HepG2 (cell line): ENCODE measurements around the gene ULK3. TPM values are rescaled to one million over a fixed set of nuclear protein-coding genes. Genes with fewer than 3 reads are reported as not detected.

ENCODE experiments used
- ATAC-seq: fragments of 200-7000 bp; cut with Tn5 transposase; 3 replicates; pipeline ENCODE4 v1.9.1; 2020; ENCODE audit warnings: mild to moderate bottlenecking, moderate library complexity
- BruUV-seq: library from RNA; stranded (reverse); fragments of 400-500 nt; replicated peaks from 2 replicates; lab custom pipeline; 2021; lab: Mats Ljungman, UMichigan
- CTCF ChIA-PET: fragments of 300-600 bp; formaldehyde crosslinking; extraction: SDS; loops from one replicate; lab custom pipeline; 2021; ENCODE audit warnings: low total read pairs, inconsistent platforms, low intra/inter-chr PET ratio; lab: Yijun Ruan, JAX
- POLR2A ChIA-PET: fragments of 350-600 bp; sonication (Branson Sonifier 250); formaldehyde crosslinking; loops from one replicate; lab custom pipeline; 2020; ENCODE audit warnings: antibody characterized with exemption, inconsistent platforms; lab: Yijun Ruan, JAX
- DNase-seq: peaks from one replicate; pipeline ENCODE4 v3.0.0-alpha.2; 2015; ENCODE audit warnings: low spot score
- FAIRE-seq: peaks from 3 replicates; lab custom pipeline; 2011; peaks lifted over from hg19 to GRCh38; lab: Jason Lieb, UNC
- H2AFZ ChIP-seq: one replicate; pipeline ENCODE4 v1.6.1; 2011; ENCODE audit warnings: low read length, inconsistent platforms
- H3K27ac ChIP-seq: fragments of 300-600 bp; 3 replicates; pipeline ENCODE4 v1.8.0; 2011; ENCODE audit warnings: mixed run types, mild to moderate bottlenecking, mixed read lengths, low read length, inconsistent platforms; ENCODE audit not compliant: insufficient read depth; ENCODE audit errors: extremely low read length
- H3K27me3 ChIP-seq, 2 experiments: fragments of 200-600 bp in 1 of 2; 2 replicates in 1 of 2; 3 replicates in 1 of 2; pipeline versions ENCODE4 v1.6.0 to v1.8.0; 2011; ENCODE audit warnings: low read length in 2 of 2, mild to moderate bottlenecking in 2 of 2, moderate library complexity in 2 of 2, inconsistent platforms in 1 of 2; ENCODE audit not compliant: insufficient read depth in 2 of 2, control insufficient read depth in 1 of 2
- H3K36me3 ChIP-seq, 2 experiments: fragments of 200-600 bp in 1 of 2; replicated peaks in 1 of 2; 2 replicates in 1 of 2; 3 replicates in 1 of 2; pipeline versions ENCODE4 v1.5.1 to v1.8.0; 2011; ENCODE audit warnings: low read length in 2 of 2, inconsistent platforms in 1 of 2; ENCODE audit not compliant: insufficient read depth in 2 of 2, control insufficient read depth in 1 of 2
- H3K4me1 ChIP-seq: 2 replicates; pipeline ENCODE4 v1.5.1; 2012; ENCODE audit warnings: low read length, inconsistent platforms; ENCODE audit not compliant: insufficient read depth
- H3K4me2 ChIP-seq: 2 replicates; pipeline ENCODE4 v1.6.0; 2011; ENCODE audit warnings: low read depth, low read length, inconsistent platforms
- H3K4me3 ChIP-seq, 3 experiments: fragments of 200-600 bp in 1 of 3; sonication (generic), shearing (Covaris generic) in 1 of 3; replicated peaks in 1 of 3; 2 replicates each; pipeline ENCODE4 v1.5.1; 2011 to 2016; ENCODE audit warnings: low read length in 3 of 3, inconsistent platforms in 2 of 3, low read depth in 2 of 3, mild to moderate bottlenecking in 2 of 3, control low read depth in 1 of 3, mixed read lengths in 1 of 3; ENCODE audit not compliant: insufficient read depth in 1 of 3
- H3K79me2 ChIP-seq: one replicate; pipeline ENCODE4 v1.6.1; 2011; ENCODE audit warnings: low read length, inconsistent platforms; ENCODE audit not compliant: insufficient read depth
- H3K9ac ChIP-seq: 2 replicates; pipeline ENCODE4 v1.6.0; 2011; ENCODE audit warnings: mild to moderate bottlenecking, low read depth, low read length, inconsistent platforms; ENCODE audit not compliant: insufficient read depth
- H3K9me3 ChIP-seq: 2 replicates; pipeline ENCODE4 v1.5.1; 2012; ENCODE audit warnings: mild to moderate bottlenecking, low read length
- H4K20me1 ChIP-seq: 2 replicates; pipeline ENCODE4 v1.6.0; 2011; ENCODE audit warnings: inconsistent platforms, mild to moderate bottlenecking, low read length, moderate library complexity; ENCODE audit not compliant: insufficient read depth
- FOXP1 ChIP-seq, 2 experiments: fragments of 450-650 bp in 1 of 2; IDR thresholded peaks; 2 replicates each; pipeline ENCODE4 v1.6.1; 2017 to 2018; ENCODE audit warnings: antibody characterized with exemption in 1 of 2
- HNF4A ChIP-seq: sonication (generic); formaldehyde crosslinking; IDR thresholded peaks from 2 replicates; pipeline ENCODE4 v1.4.0; 2020; ENCODE audit warnings: missing genetic modification reagents
- HOXA7 ChIP-seq: sonication (generic); formaldehyde crosslinking; IDR thresholded peaks from 2 replicates; pipeline ENCODE4 v1.8.1; 2022; ENCODE audit warnings: mild to moderate bottlenecking, missing genetic modification reagents, moderate library complexity
- JUN ChIP-seq: sonication (generic); formaldehyde crosslinking; IDR thresholded peaks from 2 replicates; pipeline ENCODE4 v1.4.0; 2020; ENCODE audit warnings: mild to moderate bottlenecking, missing genetic modification reagents
- SIX1 ChIP-seq: sonication (generic); formaldehyde crosslinking; IDR thresholded peaks from 2 replicates; pipeline ENCODE4 v1.4.0; 2020; ENCODE audit warnings: missing genetic modification reagents, borderline replicate concordance
- ZNF501 ChIP-seq: sonication (generic); formaldehyde crosslinking; IDR thresholded peaks from 2 replicates; pipeline ENCODE4 v1.5.1; 2020; ENCODE audit warnings: mild to moderate bottlenecking, moderate library complexity, missing genetic modification reagents
- ZNF615 ChIP-seq: sonication (generic); formaldehyde crosslinking; IDR thresholded peaks from 2 replicates; pipeline ENCODE4 v1.5.0; 2020; ENCODE audit warnings: mild to moderate bottlenecking, missing genetic modification reagents, borderline replicate concordance
- WGBS: methylation state at CpG from one replicate; pipeline ENCODE4 v1.1.6; 2017; ENCODE audit warnings: low lambda C conversion rate; 5-methylcytosine and 5-hydroxymethylcytosine counted together
- in situ Hi-C: cut with HindIII; loops from 2 replicates; pipeline ENCODE4 v1.10.0; 2017; ENCODE audit warnings: low pct_unique_long_range_greater_than_20kb; ENCODE audit not compliant: extremely low pct_ligation_motif_present
- intact Hi-C: fragments of 100-400 bp; cut with micrococcal nuclease; formaldehyde crosslinking; loops from one replicate; pipeline ENCODE4 v1.10.0; 2022; ENCODE audit not compliant: unreplicated experiment
- polyA plus RNA-seq, 8 experiments: library from polyadenylated mRNA; depleted of rRNA in 3 of 8; stranded (reverse) in 7 of 8; unstranded in 1 of 8; fragments of >200 nt; fragmentation: Illumina TruSeq in 4 of 8; extraction: Trizol in 4 of 8; gene quantifications; 2 replicates each; pipeline versions ENCODE4 v1.2.1 to v1.2.3, GENCODE V29; 2011 to 2016; ENCODE audit warnings: low read depth in 4 of 8, missing spikeins in 1 of 8, mixed read lengths in 1 of 8; ENCODE audit not compliant: insufficient read depth in 1 of 8
- total RNA-seq, 5 experiments: library from RNA; depleted of rRNA; stranded (reverse); fragments of >200 nt; fragmentation: Illumina TruSeq; extraction: Trizol; gene quantifications; 2 replicates each; pipeline ENCODE4 v1.2.3, GENCODE V29; 2016; ENCODE audit warnings: low read depth in 1 of 5

ULK3 gene
- total and polyA plus RNA-seq, 2 of the 13 experiments (the other 11 are each of a cell fraction or from before 2014, with no cell fraction given): 15.2 to 23.7 TPM

GRCh38 chr15:74804935-74805334 is 38.0 kb downstream of the ULK3 start:
- ATAC-seq (no peak), DNase-seq (no peak), FAIRE-seq (no peak)
- Histone ChIP-seq H3K4me2 (no peak overlapping the region), H3K27me3 (no peaks in the 10 kb centered on the region; a peak in 1 of 5 replicates), H2AFZ (no peak overlapping the region), H3K79me2 (no peaks in the 10 kb centered on the region), H3K36me3 (peaks cover 14 to 23% of the 10 kb centered on the region in 2 experiments), H3K4me3 (no peak overlapping the region), H3K4me1 (peaks cover 17% of the 10 kb centered on the region), H3K9ac (no peak overlapping the region), H4K20me1 (no peaks in the 10 kb centered on the region; the same call in 1 of the 2 replicates), H3K9me3 (no peaks in the 10 kb centered on the region), H3K27ac (no peak overlapping the region)
- BruUV-seq: no TSS peak
- TF ChIP-seq HNF4A (CRISPR knock-in tag): no peak
- no peak for TF ChIP-seq HOXA7 (CRISPR knock-in tag)
- no peak for TF ChIP-seq SIX1 (CRISPR knock-in tag)
- ChIA-PET CTCF (no interaction called here), POLR2A (no interaction called here)
- WGBS: 88% methylated on average over 6 of the region's 6 CpGs
- in situ Hi-C loops (no loop called here), intact Hi-C loops (no loop called here)

GRCh38 chr15:74802862-74803447 is 40.0 kb downstream of the ULK3 start:
- H3K79me2 ChIP-seq: no peaks in the 10 kb centered on the region
- BruUV-seq: no TSS peak
- ChIA-PET CTCF (no interaction called here), POLR2A (no interaction called here)
- H3K36me3 ChIP-seq: peaks cover 18 to 40% of the 10 kb centered on the region in 2 experiments
- no peak for FAIRE-seq
- no peak for ATAC-seq
- no peak overlapping the region for H3K4me2 ChIP-seq
- H3K9me3 ChIP-seq: no peaks in the 10 kb centered on the region
- DNase-seq: no peak
- WGBS: over 99% methylated on average over 27 of the region's 31 CpGs
- TF ChIP-seq JUN (no peak), ZNF615 (CRISPR knock-in tag) (no peak), ZNF501 (no peak), FOXP1 (IDR thresholded peaks at IDR 0.05) (no peak), FOXP1 (CRISPR knock-in tag; IDR thresholded peaks at IDR 0.05) (no peak)
- no peak overlapping the region for H2AFZ ChIP-seq
- no peak overlapping the region for H3K27ac ChIP-seq
- H3K9ac ChIP-seq: no peak overlapping the region
- in situ Hi-C loops (no loop called here), intact Hi-C loops (no loop called here)
- peaks cover 13% of the 10 kb centered on the region for H3K4me1 ChIP-seq
- H4K20me1 ChIP-seq: no peaks in the 10 kb centered on the region; the same call in 1 of the 2 replicates
- no peak overlapping the region for H3K4me3 ChIP-seq
- H3K27me3 ChIP-seq: no peaks in the 10 kb centered on the region; a peak in 1 of 5 replicates
